Measurements from ENCODE around the gene KCNIP4. TPM values are rescaled to one million over a fixed set of nuclear protein-coding genes. Genes with fewer than 3 reads are reported as not detected.

KCNIP4 gene
- polyA plus RNA-seq, 3 donors: 0.09 to 0.25 TPM; not detected in 1

DNA sequence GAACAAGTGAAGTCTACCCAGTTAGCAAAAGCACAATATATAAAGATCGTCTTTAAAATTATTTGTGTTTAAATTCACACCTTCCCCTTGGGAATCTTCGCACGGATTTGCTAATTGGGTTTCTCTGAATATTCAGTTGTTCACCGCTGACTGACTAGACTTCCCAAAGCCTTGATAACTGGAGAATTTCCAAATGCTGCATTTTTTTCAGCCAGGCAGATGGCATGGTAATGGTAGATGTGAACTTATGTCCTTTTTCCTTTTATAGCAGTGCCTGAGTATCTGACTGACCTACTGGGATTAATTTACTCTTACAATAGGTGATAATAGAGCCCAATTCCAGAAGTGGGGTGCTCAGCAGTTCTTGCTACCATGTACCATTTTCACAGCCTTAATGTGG is 700.2 kb downstream of the KCNIP4 start:
- intact Hi-C loops (cut with micrococcal nuclease): no loop called here
- no peaks in the 10 kb centered on the region for H3K27me3 Mint-ChIP-seq (ENCODE audit: low read depth in 3 of 3)
- H3K36me3 Mint-ChIP-seq: no peaks in the 10 kb centered on the region
- Histone ChIP-seq H3K27me3 (ENCODE audit: control insufficient read depth in 2 of 2, insufficient read depth in 2 of 2, low read length in 2 of 2) (no peaks in the 10 kb centered on the region), H2AFZ (ENCODE audit: insufficient read depth, low read depth, low read length, poor library complexity, severe bottlenecking) (no peak overlapping the region), H3K36me3 (replicated peaks in 1 of 2; ENCODE audit: control insufficient read depth in 1 of 2, insufficient read depth in 2 of 2, low read length in 2 of 2) (no peaks in the 10 kb centered on the region), H3K79me2 (ENCODE audit: insufficient read depth, low read length) (no peaks in the 10 kb centered on the region), H3K4me1 (ENCODE audit: control insufficient read depth in 1 of 2, insufficient read depth in 2 of 2, low read length in 2 of 2) (no peaks in the 10 kb centered on the region), H3K27ac (ENCODE audit: low read depth in 1 of 2, low read length in 2 of 2) (no peak overlapping the region), H3K4me3 (replicated peaks in 1 of 3; ENCODE audit: low read depth in 2 of 3, low read length in 3 of 3) (no peak overlapping the region), H3K9me3 (replicated peaks in 1 of 2; ENCODE audit: control insufficient read depth in 1 of 2, insufficient read depth in 1 of 2, low read length in 2 of 2) (no peaks in the 10 kb centered on the region), H4K20me1 (ENCODE audit: insufficient read depth, low read length) (no peaks in the 10 kb centered on the region), H3K9ac (ENCODE audit: insufficient read depth, low read length, poor library complexity, severe bottlenecking) (no peak overlapping the region), H3K4me2 (replicated peaks; ENCODE audit: extremely low read depth, low read length, poor library complexity, severe bottlenecking) (no peak overlapping the region)
- no peak overlapping the region for H3K27ac Mint-ChIP-seq
- DNase-seq: no peak
- TF ChIP-seq CTCF (IDR thresholded peaks at IDR 0.05): no peak
- 80% methylated on average over 3 of the region's 4 CpGs for WGBS (ENCODE audit: insufficient coverage)
- no peak overlapping the region for H3K4me3 Mint-ChIP-seq
- H3K4me1 Mint-ChIP-seq: no peaks in the 10 kb centered on the region
- H3K9me3 Mint-ChIP-seq: peaks cover 0 to 11% (median 2%) of the 10 kb centered on the region in 7 donors

DNA sequence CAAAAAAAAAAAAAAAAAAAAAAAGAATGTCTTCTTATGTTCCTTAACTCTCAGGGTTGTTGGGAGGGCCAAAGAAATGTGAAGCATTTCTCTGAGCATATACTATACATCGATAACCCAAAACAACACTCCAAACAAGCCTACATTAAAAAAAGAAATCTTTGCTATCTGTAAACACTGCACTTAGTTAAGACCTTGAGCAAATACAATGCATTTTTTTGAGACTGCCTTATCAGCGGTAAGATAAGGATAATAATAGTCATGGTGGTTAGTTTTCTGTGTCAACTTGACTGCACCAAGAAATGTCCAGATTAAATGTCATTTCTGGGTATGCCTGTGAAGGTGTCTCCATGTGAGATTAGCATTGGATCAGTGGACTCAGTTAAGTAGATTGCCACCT is 706.4 kb downstream of the KCNIP4 start:
- Mint-ChIP-seq H3K9me3 (peaks cover 0 to 7% (median 2%) of the 10 kb centered on the region in 7 donors), H3K27me3 (ENCODE audit: low read depth in 3 of 3) (peaks cover 0 to 2% (median 0%) of the 10 kb centered on the region in 3 donors), H3K4me1 (no peaks in the 10 kb centered on the region), H3K27ac (no peak overlapping the region), H3K36me3 (no peaks in the 10 kb centered on the region), H3K4me3 (no peak overlapping the region)
- H3K36me3 ChIP-seq (replicated peaks in 1 of 2; ENCODE audit: control insufficient read depth in 1 of 2, insufficient read depth in 2 of 2, low read length in 2 of 2): no peaks in the 10 kb centered on the region
- H3K27me3 ChIP-seq (ENCODE audit: control insufficient read depth in 2 of 2, insufficient read depth in 2 of 2, low read length in 2 of 2): no peaks in the 10 kb centered on the region
- no peak overlapping the region for H2AFZ ChIP-seq (ENCODE audit: insufficient read depth, low read depth, low read length, poor library complexity, severe bottlenecking)
- no peak for TF ChIP-seq CTCF (IDR thresholded peaks at IDR 0.05)
- no peak for DNase-seq
- H3K4me3 ChIP-seq (replicated peaks in 1 of 3; ENCODE audit: low read depth in 2 of 3, low read length in 3 of 3): no peak overlapping the region
- H4K20me1 ChIP-seq (ENCODE audit: insufficient read depth, low read length): no peaks in the 10 kb centered on the region
- intact Hi-C loops (cut with micrococcal nuclease): no loop called here
- H3K4me1 ChIP-seq (ENCODE audit: control insufficient read depth in 1 of 2, insufficient read depth in 2 of 2, low read length in 2 of 2): no peaks in the 10 kb centered on the region
- H3K9me3 ChIP-seq (replicated peaks in 1 of 2; ENCODE audit: control insufficient read depth in 1 of 2, insufficient read depth in 1 of 2, low read length in 2 of 2): no peaks in the 10 kb centered on the region
- no peak overlapping the region for H3K9ac ChIP-seq (ENCODE audit: insufficient read depth, low read length, poor library complexity, severe bottlenecking)
- no peak overlapping the region for H3K4me2 ChIP-seq (replicated peaks; ENCODE audit: extremely low read depth, low read length, poor library complexity, severe bottlenecking)
- no peaks in the 10 kb centered on the region for H3K79me2 ChIP-seq (ENCODE audit: insufficient read depth, low read length)
- WGBS (ENCODE audit: insufficient coverage): 57% methylated on average over 1 of the region's 2 CpGs
- H3K27ac ChIP-seq (ENCODE audit: low read depth in 1 of 2, low read length in 2 of 2): no peak overlapping the region

Measured in CD14-positive monocyte (primary cell).